Tibial nerve (tissue), 4 donors: Measurements from ENCODE around the gene TMEM132D.

Experiments used
- CTCF ChIP-seq, 5 experiments: fragments of 200-600 bp in 3 of 5; fragments of 450-650 bp in 2 of 5; sonication (generic) in 3 of 5; IDR thresholded peaks; one replicate each; pipeline ENCODE4 v1.5.1; 2016 to 2019; ENCODE audit warnings: antibody characterized with exemption in 5 of 5, mild to moderate bottlenecking in 3 of 5, moderate library complexity in 2 of 5
- EP300 ChIP-seq, 2 donors: sonication (generic); formaldehyde crosslinking; IDR thresholded peaks; one replicate each; pipeline ENCODE4 v1.6.1; 2017; ENCODE audit warnings: antibody characterized with exemption in 2 of 2, mild to moderate bottlenecking in 1 of 2
- POLR2A ChIP-seq, 2 donors: fragments of 450-650 bp; IDR thresholded peaks; one replicate each; pipeline ENCODE4 v1.6.1; 2017; ENCODE audit warnings: antibody characterized with exemption in 2 of 2, mild to moderate bottlenecking in 2 of 2, moderate library complexity in 2 of 2

GRCh38 chr12:129160282-129160681 is 743.5 kb downstream of the TMEM132D start:
- TF ChIP-seq POLR2A (IDR thresholded peaks at IDR 0.05) (no peak), CTCF (IDR thresholded peaks at IDR 0.05) (no peak), EP300 (IDR thresholded peaks at IDR 0.05) (no peak)
